GM19455 (cell line): Measurements from ENCODE around the gene AFF3.

ENCODE experiments used
- ATAC-seq: cut with Tn5 transposase; IDR thresholded peaks from one replicate; pipeline ENCODE4 v1.9.1; 2021; ENCODE audit not compliant: unreplicated experiment

AFF3 gene

DNA sequence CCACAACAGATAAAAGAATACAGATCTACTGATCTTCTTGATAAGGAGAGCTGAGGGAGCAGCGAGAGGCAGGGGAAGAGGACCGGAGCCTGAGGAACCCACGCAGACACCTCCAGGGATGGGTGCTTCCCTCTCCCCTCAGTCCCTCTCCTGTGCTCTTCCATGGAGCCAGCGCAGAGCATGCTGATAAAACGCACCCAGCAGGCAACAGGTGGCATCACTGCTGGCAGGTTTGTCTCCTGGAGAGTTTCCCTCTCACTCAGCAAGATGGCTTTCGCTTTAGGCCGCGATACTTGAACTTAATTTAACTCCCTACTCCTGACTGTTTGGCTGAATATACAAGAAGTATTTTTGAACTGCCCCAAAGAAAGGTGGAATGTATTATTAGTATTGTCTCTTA lies 489.5 kb downstream of the AFF3 start:
- ATAC-seq = no peak

DNA sequence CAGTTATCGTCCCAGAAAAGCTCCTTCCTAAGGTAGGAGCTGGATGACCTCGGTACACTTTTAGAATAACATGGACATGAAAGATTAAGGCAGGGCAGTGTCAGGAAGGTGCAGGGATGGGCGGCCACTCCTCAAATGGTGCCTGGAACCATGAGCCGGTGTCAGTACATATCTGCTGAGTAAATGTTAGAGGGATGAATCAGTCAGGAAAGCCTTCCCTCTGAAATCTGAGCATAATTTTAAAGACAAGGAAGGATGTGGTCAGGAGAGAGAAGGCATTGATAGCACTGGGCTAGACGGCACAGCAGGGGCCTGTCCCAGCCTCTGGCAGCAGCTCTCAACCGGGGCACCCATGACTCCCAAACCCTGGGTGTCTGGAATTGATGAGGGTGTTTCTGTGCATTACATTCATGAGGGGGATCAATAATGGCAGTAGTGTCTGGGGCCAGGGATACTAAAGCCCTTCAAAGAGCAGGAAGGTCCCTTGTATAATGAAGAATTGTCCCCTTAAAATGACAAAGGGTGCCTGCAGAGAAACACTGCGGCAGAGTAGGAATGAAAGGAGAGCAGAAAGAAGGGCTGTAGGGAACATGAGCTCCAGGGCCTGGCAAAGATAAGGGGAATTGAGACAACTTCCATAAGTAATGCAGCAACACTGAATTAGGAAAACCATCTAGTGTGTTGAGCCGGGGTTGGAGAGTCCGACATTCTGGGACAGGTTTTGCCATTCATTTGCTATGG lies 490.3 kb downstream of the AFF3 start:
- no peak for ATAC-seq

- ATAC-seq = no peak
Measured at GRCh38 chr2:99648906-99649789, 493.2 kb downstream of the AFF3 start.

DNA sequence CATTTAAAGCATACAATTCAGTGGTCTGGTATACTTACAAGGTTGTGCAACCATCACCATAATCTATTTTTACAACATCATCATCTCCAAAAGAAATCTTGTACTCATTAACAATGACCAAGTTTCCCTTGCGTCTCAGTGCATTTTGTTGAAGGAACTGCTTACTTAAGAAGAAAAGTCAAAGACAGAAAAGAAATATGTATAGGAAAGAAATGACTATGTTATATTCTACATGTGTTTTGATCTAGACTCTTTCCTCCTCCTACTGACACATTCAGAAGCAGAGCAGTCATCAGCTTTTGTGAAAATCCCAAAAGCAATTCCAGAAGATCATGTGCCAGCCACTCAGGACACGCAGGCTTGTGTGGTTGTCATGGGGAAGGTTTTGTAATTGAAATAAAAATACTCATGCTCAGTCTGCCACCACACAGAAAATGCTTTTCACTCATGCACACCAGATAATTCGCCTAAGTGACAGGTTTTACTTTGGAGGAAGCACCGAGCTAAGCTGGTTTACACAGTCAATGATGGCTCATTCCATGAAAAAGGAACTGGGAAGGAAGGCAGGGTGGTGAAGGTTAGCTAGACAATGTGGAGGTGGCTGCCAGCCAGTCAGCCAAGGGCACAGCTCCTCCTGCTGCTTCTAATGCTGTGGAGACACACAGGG lies 494.1 kb downstream of the AFF3 start:
- no peak for ATAC-seq

DNA sequence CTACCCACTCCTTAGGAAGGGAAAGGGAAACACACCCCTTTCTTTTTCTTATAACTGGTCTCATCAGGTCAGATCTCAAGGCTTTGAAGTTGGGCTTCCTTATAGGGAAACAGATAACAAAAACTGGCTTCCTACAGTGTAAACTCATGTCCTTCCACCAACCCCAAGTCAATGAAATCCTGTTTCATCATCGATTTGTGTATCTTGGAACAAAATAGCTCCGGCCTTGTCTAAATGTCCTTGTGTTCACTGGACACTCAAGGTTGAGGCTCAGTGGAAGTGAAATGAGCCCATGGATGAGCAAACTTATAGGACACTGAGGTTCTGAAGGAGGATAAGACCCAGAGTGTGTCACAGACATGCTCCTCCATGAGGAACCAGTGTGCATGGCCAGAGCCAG lies 496.4 kb downstream of the AFF3 start:
- no peak for ATAC-seq

GRCh38 chr2:99644419-99644787 lies 498.0 kb downstream of the AFF3 start:
- no peak for ATAC-seq

- no peak for ATAC-seq
Measured at GRCh38 chr2:99643787-99644418, 498.5 kb downstream of the AFF3 start.

- ATAC-seq = no peak
Measured at GRCh38 chr2:99641999-99642398, 500.4 kb downstream of the AFF3 start.

- no peak for ATAC-seq
Measured at GRCh38 chr2:99640635-99641151, 501.7 kb downstream of the AFF3 start.

DNA sequence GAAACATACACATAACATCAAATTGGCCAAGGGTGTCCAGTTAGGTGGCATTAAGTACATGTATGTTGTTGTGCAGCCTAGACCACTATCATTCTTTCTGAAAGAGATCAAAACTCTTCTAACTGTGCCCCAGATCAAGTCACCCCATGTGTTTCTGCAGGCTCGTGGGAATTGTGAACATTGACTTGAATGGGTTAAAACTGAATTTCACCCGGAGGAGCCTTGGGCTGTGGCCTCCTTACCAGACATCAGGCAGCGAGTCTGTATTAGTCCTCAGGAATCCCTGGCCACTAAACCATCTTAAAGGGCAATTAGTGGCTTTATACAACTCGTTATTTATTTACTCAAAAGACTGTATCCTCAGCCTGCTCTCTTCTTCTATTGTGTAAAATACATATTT lies 503.6 kb downstream of the AFF3 start:
- ATAC-seq = no peak

DNA sequence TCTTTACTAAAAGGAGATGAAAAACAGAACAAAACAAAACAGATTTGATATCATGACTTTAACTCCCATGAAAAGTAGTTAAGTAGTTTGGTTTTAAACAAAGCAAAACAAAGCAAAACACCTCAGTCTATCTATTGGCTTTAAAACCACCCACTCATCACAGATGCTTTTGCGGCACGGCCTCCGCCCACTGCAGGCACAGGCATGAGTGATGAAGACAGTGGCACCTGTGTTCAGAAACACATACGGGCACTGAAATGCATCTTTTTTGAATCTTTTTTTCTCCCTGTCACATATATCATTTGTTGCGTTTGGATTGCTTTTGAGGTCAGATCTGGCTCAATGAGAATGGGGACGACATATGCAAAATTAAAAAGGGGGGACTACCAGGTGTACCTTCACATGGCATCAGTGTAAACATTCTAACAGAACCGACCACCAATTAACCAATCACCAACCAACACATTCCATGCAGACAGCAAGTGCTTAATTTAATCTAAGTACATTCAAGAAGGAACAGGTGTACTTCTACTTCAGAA lies 505.2 kb downstream of the AFF3 start:
- ATAC-seq = no peak

DNA sequence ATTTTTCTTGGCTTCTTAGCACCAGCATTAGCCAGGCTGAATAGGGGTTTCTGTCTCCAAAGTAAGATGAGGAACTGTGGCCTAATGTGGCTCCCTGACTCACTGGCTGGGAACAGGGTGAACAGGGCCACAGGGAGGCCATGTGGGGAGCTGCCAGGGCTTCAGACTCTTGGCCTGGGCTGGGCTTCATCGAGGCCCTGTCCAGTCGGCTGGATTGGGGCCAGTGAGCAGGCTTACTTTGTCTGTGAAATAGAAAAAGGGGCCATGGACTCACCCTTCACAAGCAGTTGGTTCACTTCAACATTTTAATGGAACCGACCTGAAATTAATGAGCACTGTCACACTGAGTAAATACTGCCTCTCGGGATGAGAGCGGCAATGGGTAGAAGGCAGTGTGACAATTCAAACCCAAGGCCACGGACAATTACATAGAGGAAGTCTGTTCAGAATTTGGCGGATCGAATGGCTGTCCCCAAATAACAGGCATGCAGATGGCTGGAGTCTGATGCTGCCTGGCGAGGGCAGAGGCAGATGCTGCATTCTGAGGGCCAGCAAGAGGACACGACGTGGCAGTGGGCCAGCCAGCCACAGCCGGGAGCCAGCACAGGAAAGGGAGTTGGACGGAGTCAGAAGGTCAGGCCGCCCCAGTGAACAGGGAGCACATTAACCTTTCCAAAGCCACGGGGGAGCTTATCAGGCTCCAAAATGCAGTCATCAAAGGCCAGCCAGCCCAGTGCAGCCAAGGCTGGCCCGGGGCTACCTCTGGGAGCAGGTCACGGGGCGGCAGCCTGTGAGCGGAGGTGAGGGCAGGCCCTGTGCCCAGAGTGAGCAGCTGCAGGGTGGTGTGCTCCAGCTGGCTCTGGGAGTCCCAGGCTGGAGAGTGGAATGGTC lies 506.0 kb downstream of the AFF3 start:
- ATAC-seq = no peak

DNA sequence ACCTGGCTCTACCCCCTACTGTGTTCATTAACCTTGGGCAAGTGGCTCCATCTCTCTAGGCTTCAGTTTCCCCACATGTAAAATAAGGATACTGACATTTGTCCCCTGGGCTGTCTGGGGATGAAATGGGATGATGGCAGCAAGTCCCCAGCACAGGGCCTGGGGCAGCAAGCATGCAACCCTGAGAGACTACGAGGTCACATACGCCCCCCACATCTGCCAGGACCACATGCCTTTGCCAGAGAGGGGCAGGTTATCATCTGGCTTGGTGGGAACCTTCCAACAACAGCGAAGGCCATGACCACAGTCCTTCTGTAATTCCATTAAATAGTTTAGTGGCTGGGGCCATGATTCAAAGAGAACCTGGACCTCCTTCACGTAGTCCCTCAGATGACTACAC lies 506.7 kb downstream of the AFF3 start:
- no peak for ATAC-seq

GRCh38 chr2:99634234-99634633 lies 508.2 kb downstream of the AFF3 start:
- no peak for ATAC-seq

GRCh38 chr2:99631700-99632099 lies 510.7 kb downstream of the AFF3 start:
- ATAC-seq = no peak

DNA sequence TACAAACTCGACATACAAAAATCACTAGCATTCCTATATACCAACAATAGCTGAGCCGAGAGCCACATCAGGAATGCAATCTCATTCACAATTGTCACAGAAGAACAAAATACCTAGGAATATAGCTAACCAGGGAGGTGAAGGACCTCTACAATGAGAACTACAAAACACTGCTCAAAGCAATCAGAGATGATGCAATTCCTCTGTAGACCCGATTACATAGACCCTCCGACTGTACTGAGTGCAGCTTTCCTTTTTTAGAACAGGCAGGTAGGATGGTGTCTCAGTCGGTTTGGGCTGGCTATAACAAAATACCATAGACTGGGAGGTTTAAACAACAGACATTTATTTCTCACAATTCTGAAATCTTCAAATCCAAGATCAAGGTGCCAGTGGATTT lies 513.1 kb downstream of the AFF3 start:
- no peak for ATAC-seq

DNA sequence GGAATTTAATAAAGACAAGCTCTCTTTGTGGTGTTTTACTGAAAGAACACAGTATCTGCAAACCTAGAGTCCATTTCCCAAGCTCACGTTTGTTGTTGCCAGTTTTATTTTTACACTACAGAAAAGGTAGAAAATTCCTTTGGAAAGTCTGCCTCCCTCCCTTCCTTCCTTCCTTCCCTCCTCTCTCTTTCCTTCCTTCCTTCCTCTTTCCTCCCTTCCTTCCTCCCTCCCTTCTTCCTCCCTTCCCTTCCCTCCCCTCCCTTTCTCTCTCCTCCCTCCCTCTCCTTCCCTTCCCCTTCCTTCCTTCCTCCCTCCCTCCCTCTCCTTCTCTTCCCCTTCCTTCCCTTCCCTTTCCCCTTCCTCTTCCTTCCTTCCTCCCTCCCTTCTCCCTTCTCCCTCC lies 516.2 kb downstream of the AFF3 start:
- no peak for ATAC-seq

DNA sequence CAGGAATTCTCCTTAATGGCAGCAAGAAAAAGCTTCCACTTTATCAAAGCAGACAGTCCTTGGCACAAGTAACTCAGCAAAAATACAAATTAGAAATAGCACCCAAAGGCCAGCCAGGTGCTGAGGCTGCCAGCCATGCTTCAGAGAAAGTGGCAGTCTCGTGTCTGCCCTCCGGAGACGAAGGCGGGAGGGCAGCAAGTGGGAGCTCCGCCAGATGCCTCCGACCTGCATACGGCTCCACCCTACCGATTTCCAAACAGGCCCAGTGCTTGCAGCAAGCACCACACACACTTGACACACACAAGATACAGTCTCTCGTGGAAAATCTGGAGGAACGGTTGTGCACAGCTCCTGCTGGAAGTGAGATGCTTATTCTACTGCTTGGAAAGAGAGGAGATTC lies 517.7 kb downstream of the AFF3 start:
- ATAC-seq = no peak

DNA sequence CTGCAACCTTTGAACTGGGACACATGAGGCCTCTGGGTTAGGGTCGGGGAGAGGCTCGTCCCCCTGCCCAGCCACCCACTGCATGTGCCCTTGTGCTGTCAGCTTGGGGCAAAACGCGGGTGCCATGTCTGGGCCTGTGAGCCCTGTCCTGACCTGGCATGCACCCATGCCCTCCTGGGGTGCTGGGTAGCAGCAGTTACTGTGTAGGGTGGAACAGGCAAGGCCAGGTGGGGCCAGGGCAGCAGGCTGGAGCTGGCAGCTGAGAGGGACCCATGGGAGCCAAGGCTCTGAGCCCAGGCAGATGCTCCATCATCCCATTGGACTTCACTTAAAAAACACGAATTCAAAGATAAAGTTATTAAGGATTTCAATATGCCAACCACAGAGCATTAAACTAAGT lies 518.8 kb downstream of the AFF3 start:
- ATAC-seq = no peak

DNA sequence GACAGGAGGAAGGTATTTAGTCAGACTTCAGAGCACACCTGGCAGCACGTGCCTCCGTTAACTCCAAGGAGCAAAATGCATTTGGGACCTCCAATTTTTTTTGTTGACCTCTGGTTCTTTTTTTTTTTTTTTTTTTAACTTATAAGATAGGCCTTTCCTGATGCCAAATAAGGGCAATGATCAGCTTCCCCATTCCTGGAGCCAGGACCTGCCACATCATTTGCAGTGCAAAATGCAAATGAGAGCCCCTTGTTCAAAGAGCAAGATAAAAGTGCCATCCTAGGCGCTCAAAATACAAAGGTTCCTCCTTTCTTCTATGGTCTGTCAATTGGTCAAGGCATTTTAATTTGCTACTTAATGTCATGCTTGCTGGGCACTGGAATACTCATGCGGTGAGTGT lies 519.4 kb downstream of the AFF3 start:
- no peak for ATAC-seq
